Embryonic facial prominence (tissue), 1 donor: Measurements from ENCODE around the gene DSCAML1.

Experiments used
- DNase-seq: peaks from one replicate; pipeline ENCODE4 v3.0.0-alpha.2; 2016; ENCODE audit errors: extremely low spot score

DSCAML1 gene

GRCh38 chr11:117697319-117697718, 99.7 kb downstream of the DSCAML1 start:
- DNase-seq = no peak

- no peak for DNase-seq
Observed at GRCh38 chr11:117696540-117696939, 100.5 kb downstream of the DSCAML1 start.

- DNase-seq = no peak
Observed at GRCh38 chr11:117693344-117693743, 103.7 kb downstream of the DSCAML1 start.

GRCh38 chr11:117691516-117691915, 105.5 kb downstream of the DSCAML1 start:
- DNase-seq = no peak

- no peak for DNase-seq
Observed at GRCh38 chr11:117691218-117691514, 105.8 kb downstream of the DSCAML1 start.

- DNase-seq = no peak
Observed at GRCh38 chr11:117690484-117691217, 106.4 kb downstream of the DSCAML1 start.

GRCh38 chr11:117688255-117688797, 108.7 kb downstream of the DSCAML1 start:
- no peak for DNase-seq

- no peak for DNase-seq
Observed at GRCh38 chr11:117687776-117688175, 109.2 kb downstream of the DSCAML1 start.

GRCh38 chr11:117686711-117687110, 110.3 kb downstream of the DSCAML1 start:
- DNase-seq = no peak

GRCh38 chr11:117685566-117685965, 111.5 kb downstream of the DSCAML1 start:
- DNase-seq = no peak

- DNase-seq = no peak
Observed at GRCh38 chr11:117684731-117685130, 112.3 kb downstream of the DSCAML1 start.

- DNase-seq = no peak
Observed at GRCh38 chr11:117684111-117684510, 112.9 kb downstream of the DSCAML1 start.

GRCh38 chr11:117681438-117681837, 115.6 kb downstream of the DSCAML1 start:
- DNase-seq = no peak

- DNase-seq = no peak
Observed at GRCh38 chr11:117679461-117679860, 117.6 kb downstream of the DSCAML1 start.

GRCh38 chr11:117678658-117679406, 118.2 kb downstream of the DSCAML1 start:
- DNase-seq = no peak

GRCh38 chr11:117677729-117678310, 119.2 kb downstream of the DSCAML1 start:
- no peak for DNase-seq

- DNase-seq = no peak
Observed at GRCh38 chr11:117676501-117676900, 120.5 kb downstream of the DSCAML1 start.

- DNase-seq = no peak
Observed at GRCh38 chr11:117673602-117674001, 123.4 kb downstream of the DSCAML1 start.

GRCh38 chr11:117671370-117671769, 125.6 kb downstream of the DSCAML1 start:
- no peak for DNase-seq

- no peak for DNase-seq
Observed at GRCh38 chr11:117670924-117671323, 126.1 kb downstream of the DSCAML1 start.

GRCh38 chr11:117670443-117670842, 126.6 kb downstream of the DSCAML1 start:
- DNase-seq = no peak

GRCh38 chr11:117669616-117670015, 127.4 kb downstream of the DSCAML1 start:
- DNase-seq = no peak

GRCh38 chr11:117669062-117669461, 128.0 kb downstream of the DSCAML1 start:
- no peak for DNase-seq
